Glomerular visceral epithelial cell (primary cell): ENCODE measurements around the gene MAD1L1.
"Not testable (repeated sequence)": the region's sequence is repeated elsewhere in the genome, so short reads cannot be mapped to it uniquely, and the experiment has no call there.

Experiments used
- DNase-seq: peaks from one replicate; pipeline ENCODE4 v3.0.0-alpha.2; 2016; ENCODE audit errors: extremely low spot score

Gene MAD1L1

GRCh38 chr7:1842321-1843221 is 390.2 kb downstream of the MAD1L1 start:
- DNase-seq, result no peak

- DNase-seq, result not testable (repeated sequence)
These were observed 391.3 kb downstream of the MAD1L1 start for GRCh38 chr7:1841286-1842021.

GRCh38 chr7:1840744-1841143 is 392.0 kb downstream of the MAD1L1 start:
- not testable (repeated sequence) for DNase-seq

GRCh38 chr7:1839701-1840100 is 393.0 kb downstream of the MAD1L1 start:
- DNase-seq, result no peak

GRCh38 chr7:1838911-1839531 is 393.7 kb downstream of the MAD1L1 start:
- DNase-seq, result not testable (repeated sequence)

- not testable (repeated sequence) for DNase-seq
These were observed 394.2 kb downstream of the MAD1L1 start for GRCh38 chr7:1838544-1838872.

- not testable (repeated sequence) for DNase-seq
These were observed 394.8 kb downstream of the MAD1L1 start for GRCh38 chr7:1837696-1838543.

- not testable (repeated sequence) for DNase-seq
These were observed 400.7 kb downstream of the MAD1L1 start for GRCh38 chr7:1831933-1832535.

GRCh38 chr7:1831471-1831870 is 401.3 kb downstream of the MAD1L1 start:
- not testable (repeated sequence) for DNase-seq

GRCh38 chr7:1829668-1830067 is 403.1 kb downstream of the MAD1L1 start:
- not testable (repeated sequence) for DNase-seq

- no peak for DNase-seq
These were observed 403.6 kb downstream of the MAD1L1 start for GRCh38 chr7:1829111-1829510.

- DNase-seq, result not testable (repeated sequence)
These were observed 404.6 kb downstream of the MAD1L1 start for GRCh38 chr7:1828170-1828569.

- DNase-seq, result not testable (repeated sequence)
These were observed 405.2 kb downstream of the MAD1L1 start for GRCh38 chr7:1827521-1827981.

GRCh38 chr7:1826931-1827330 is 405.8 kb downstream of the MAD1L1 start:
- DNase-seq, result not testable (repeated sequence)

- no peak for DNase-seq
These were observed 406.6 kb downstream of the MAD1L1 start for GRCh38 chr7:1825897-1826741.

GRCh38 chr7:1825647-1825896 is 407.2 kb downstream of the MAD1L1 start:
- DNase-seq, result not testable (repeated sequence)

GRCh38 chr7:1824882-1825646 is 407.7 kb downstream of the MAD1L1 start:
- DNase-seq, result not testable (repeated sequence)

- not testable (repeated sequence) for DNase-seq
These were observed 408.4 kb downstream of the MAD1L1 start for GRCh38 chr7:1824151-1824881.
